GM11168 (cell line): ENCODE data around the gene PTPN2.

Experiments
- in situ Hi-C: fragments of 300-500 bp; cut with MboI; formaldehyde crosslinking; loops from one replicate; pipeline ENCODE4 v1.12.0; 2022; ENCODE audit warnings: low sequenced_read_pairs; ENCODE audit not compliant: unreplicated experiment

The PTPN2 gene

GRCh38 chr18:12862874-12863482, 21.1 kb downstream of the PTPN2 start:
- in situ Hi-C loops = no loop called here

DNA sequence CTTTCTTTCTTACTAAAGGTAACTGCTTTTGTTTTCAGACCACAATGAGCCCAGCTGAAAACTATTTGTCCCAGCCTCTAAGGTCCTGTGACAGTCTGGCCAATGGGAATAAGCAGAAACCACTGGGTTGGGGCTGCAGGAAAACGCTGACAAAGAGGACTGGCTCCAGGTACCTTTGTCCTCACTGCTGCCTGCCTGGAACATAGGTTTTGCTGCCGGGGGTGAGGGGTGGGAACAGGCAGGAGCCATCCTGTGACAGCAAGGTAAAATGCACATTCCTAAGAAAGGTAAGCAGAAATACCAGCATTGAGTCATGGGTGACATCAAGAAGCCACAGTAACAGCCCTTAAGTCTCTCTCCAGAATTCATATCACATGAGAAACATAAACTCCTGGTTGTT, 21.6 kb downstream of the PTPN2 start:
- in situ Hi-C loops = no loop called here

DNA sequence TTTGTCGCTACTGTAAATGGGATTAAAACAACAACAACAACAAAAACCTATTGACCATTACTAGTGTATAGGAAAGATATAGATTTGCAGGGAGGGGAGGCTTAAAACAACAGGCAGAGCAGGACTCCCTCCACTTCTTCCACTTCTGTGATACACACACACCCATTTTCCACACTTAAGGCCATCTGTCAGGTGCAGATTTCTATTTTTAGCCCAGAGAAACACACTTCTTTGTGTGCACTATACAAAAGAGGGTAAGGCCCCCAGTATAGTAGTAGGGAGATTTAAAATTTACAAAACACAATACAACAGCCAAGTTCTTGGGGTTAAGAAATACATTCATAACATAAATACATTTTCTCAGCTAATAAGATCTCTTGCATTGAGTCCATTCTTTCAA, 22.4 kb downstream of the PTPN2 start:
- in situ Hi-C loops = no loop called here

GRCh38 chr18:12860530-12860929, 23.5 kb downstream of the PTPN2 start:
- in situ Hi-C loops = no loop called here

GRCh38 chr18:12858991-12859390, 25.0 kb downstream of the PTPN2 start:
- in situ Hi-C loops = no loop called here

GRCh38 chr18:12857991-12858544, 26.0 kb downstream of the PTPN2 start:
- in situ Hi-C loops = no loop called here

GRCh38 chr18:12857215-12857905, 26.7 kb downstream of the PTPN2 start:
- in situ Hi-C loops = no loop called here

- in situ Hi-C loops = no loop called here
Observed at GRCh38 chr18:12855916-12856315, 28.1 kb downstream of the PTPN2 start.

- in situ Hi-C loops = no loop called here
Observed at GRCh38 chr18:12852566-12853315, 31.3 kb downstream of the PTPN2 start.

DNA sequence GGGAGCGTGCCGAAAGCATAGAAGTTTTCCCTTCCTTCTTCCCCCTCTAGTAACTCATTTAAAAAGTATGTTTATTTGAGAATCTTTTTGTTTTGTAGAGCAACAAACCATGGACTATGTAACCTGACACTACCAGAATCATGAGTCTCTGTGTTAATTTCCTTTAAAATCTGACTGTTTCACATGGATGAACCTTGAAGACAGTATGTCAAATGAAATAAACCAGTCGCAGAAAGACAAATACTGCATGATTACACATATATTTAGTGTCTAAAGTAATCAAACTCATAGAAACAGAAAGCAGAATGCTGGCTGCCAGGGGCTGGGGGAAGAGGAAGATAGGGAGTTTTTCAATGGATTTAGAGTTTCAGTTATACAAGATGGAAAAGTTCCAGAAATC, 32.3 kb downstream of the PTPN2 start:
- in situ Hi-C loops = no loop called here

- in situ Hi-C loops = no loop called here
Observed at GRCh38 chr18:12849548-12849947, 34.5 kb downstream of the PTPN2 start.

DNA sequence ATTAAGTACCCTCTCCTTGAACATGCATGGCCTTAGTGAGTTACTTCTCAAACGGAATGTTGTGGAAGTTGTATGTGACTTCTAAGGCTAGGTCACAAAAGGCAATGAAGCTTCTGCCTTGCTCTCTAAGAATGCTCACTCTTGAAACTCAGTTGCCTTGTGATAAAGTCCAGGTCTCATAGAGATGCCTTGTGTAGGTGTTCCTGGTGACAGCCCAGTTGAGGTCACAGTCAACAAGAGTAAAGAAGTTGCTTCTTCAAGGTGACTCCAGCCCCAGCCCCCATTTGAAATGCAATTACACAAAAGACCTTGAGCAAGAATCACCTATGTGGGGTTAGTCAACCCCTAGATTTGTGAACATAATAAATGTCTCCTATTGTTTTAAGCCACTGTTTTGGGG, 35.6 kb downstream of the PTPN2 start:
- in situ Hi-C loops = no loop called here

DNA sequence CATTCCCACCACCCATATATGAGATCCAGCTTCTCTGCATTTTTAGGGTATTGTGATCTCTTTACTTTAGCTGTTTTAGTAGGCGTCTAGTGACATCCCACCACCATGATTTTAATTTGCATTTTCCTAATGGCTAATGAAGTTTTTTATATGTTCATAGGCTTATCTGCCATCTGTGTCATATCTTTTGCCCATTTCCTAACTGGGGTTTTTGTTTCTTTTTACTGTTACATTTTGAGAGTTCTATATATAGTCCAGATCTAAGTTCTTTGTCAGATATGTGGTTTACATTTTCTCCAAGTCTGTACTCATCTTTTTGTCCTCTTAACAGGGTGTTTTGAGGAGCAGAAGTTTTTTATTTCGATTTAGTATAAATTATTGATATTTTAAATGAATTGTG, 39.6 kb downstream of the PTPN2 start:
- in situ Hi-C loops = no loop called here

- in situ Hi-C loops = no loop called here
Observed at GRCh38 chr18:12843420-12844350, 40.4 kb downstream of the PTPN2 start.

DNA sequence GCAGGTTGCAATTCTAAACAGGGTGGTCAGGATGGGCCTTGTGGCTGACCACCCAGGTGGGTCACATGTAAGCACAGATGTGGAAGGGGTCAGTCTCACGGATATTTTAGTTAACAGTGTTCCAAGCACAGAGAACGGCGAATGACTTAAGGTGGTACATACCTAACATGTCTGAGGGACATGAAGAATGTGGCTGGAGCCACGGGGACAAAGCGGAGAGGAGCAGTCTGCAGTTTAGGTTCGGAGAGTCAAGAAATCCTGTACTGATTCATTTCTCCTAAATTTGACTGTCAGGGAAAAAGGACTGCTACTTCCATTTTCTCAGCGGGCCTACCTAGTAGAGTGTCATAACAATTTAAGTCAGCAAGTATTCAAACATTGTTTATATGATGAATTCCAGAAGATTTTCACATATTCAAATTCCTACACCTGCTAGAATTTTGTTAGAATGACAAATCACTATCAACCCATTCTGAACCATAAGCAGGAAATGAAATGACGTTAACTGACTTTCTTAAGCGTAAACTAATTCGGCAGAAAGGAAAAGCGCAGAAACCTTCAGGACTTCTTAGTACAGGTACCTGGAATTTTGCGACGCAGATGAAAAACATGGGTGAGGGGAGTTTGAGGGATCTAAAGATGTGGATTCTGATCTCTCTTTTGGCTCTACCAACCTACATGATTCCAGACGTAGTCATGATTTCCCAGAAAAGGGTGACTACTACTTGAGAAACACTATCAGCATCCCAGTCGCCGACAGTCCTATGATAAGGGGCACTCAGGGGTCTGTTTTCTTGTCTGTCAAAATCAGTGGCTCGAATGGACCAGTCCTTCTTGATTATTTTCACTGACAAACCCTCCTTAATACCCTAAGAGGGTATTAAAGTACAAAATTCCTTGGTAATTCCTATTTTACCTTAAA, 41.3 kb downstream of the PTPN2 start:
- in situ Hi-C loops = no loop called here

GRCh38 chr18:12841070-12841469, 43.0 kb downstream of the PTPN2 start:
- in situ Hi-C loops = no loop called here

GRCh38 chr18:12840382-12840781, 43.7 kb downstream of the PTPN2 start:
- in situ Hi-C loops = no loop called here

DNA sequence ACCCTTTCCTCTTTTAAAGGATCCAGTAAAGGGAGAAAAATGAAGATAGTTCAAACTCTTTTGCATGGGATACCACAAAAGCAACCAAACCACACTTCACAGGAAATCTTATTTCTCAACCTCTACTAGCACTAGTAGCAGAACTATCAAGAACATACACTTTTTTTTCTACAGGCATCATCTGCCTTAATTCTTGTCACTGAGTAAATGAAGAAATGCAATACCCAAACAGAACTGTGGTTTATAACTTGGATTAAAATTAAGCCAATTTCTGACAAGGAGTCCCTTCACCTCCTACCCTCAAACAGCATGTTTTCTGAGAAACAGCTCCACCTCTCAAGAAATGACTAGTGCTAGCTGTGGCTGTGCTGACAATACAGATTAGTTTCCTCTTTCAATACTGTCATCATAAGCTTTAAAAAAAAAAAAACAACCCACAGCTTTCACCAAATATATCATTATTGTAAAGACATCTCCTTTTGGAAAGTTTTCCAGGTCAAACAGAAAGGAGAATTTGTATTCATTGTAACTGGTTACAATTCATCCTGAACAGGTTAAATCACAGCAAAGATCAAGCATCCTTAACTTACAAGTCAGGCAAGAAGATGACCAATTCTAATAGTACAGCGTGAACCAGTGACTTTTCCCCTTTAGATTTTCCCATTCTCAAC, 44.4 kb downstream of the PTPN2 start:
- in situ Hi-C loops = no loop called here
